ENCODE measurements around the gene HERPUD1.

- TF ChIP-seq POLR2AphosphoS5 (IDR thresholded peaks at IDR 0.05; ENCODE audit: insufficient read depth in 1 of 2, low read depth in 1 of 2) (no peak), CTCF (IDR thresholded peaks at IDR 0.05) (no peak), POLR2A (IDR thresholded peaks at IDR 0.05) (no peak)
Observed at GRCh38 chr16:56892705-56893104, 39.2 kb upstream of the HERPUD1 start.

Data from vagina (tissue), 2 donors.